HepG2 (cell line): ENCODE measurements around the gene VCAM1. TPM values are rescaled to one million over a fixed set of nuclear protein-coding genes. Genes with fewer than 3 reads are reported as not detected.

ENCODE experiments used
- ATAC-seq: fragments of 200-7000 bp; cut with Tn5 transposase; 3 replicates; pipeline ENCODE4 v1.9.1; 2020; ENCODE audit warnings: mild to moderate bottlenecking, moderate library complexity
- BruUV-seq: library from RNA; stranded (reverse); fragments of 400-500 nt; replicated peaks from 2 replicates; lab custom pipeline; 2021; lab: Mats Ljungman, UMichigan
- CTCF ChIA-PET: fragments of 300-600 bp; formaldehyde crosslinking; extraction: SDS; loops from one replicate; lab custom pipeline; 2021; ENCODE audit warnings: low total read pairs, inconsistent platforms, low intra/inter-chr PET ratio; lab: Yijun Ruan, JAX
- POLR2A ChIA-PET: fragments of 350-600 bp; sonication (Branson Sonifier 250); formaldehyde crosslinking; loops from one replicate; lab custom pipeline; 2020; ENCODE audit warnings: antibody characterized with exemption, inconsistent platforms; lab: Yijun Ruan, JAX
- DNase-seq: peaks from one replicate; pipeline ENCODE4 v3.0.0-alpha.2; 2015; ENCODE audit warnings: low spot score
- FAIRE-seq: peaks from 3 replicates; lab custom pipeline; 2011; peaks lifted over from hg19 to GRCh38; lab: Jason Lieb, UNC
- H2AFZ ChIP-seq: one replicate; pipeline ENCODE4 v1.6.1; 2011; ENCODE audit warnings: low read length, inconsistent platforms
- H3K27ac ChIP-seq: fragments of 300-600 bp; 3 replicates; pipeline ENCODE4 v1.8.0; 2011; ENCODE audit warnings: mixed run types, mild to moderate bottlenecking, mixed read lengths, low read length, inconsistent platforms; ENCODE audit not compliant: insufficient read depth; ENCODE audit errors: extremely low read length
- H3K27me3 ChIP-seq, 2 experiments: fragments of 200-600 bp in 1 of 2; 2 replicates in 1 of 2; 3 replicates in 1 of 2; pipeline versions ENCODE4 v1.6.0 to v1.8.0; 2011; ENCODE audit warnings: low read length in 2 of 2, mild to moderate bottlenecking in 2 of 2, moderate library complexity in 2 of 2, inconsistent platforms in 1 of 2; ENCODE audit not compliant: insufficient read depth in 2 of 2, control insufficient read depth in 1 of 2
- H3K36me3 ChIP-seq, 2 experiments: fragments of 200-600 bp in 1 of 2; replicated peaks in 1 of 2; 2 replicates in 1 of 2; 3 replicates in 1 of 2; pipeline versions ENCODE4 v1.5.1 to v1.8.0; 2011; ENCODE audit warnings: low read length in 2 of 2, inconsistent platforms in 1 of 2; ENCODE audit not compliant: insufficient read depth in 2 of 2, control insufficient read depth in 1 of 2
- H3K4me1 ChIP-seq: 2 replicates; pipeline ENCODE4 v1.5.1; 2012; ENCODE audit warnings: low read length, inconsistent platforms; ENCODE audit not compliant: insufficient read depth
- H3K4me2 ChIP-seq: 2 replicates; pipeline ENCODE4 v1.6.0; 2011; ENCODE audit warnings: low read depth, low read length, inconsistent platforms
- H3K4me3 ChIP-seq, 3 experiments: fragments of 200-600 bp in 1 of 3; sonication (generic), shearing (Covaris generic) in 1 of 3; replicated peaks in 1 of 3; 2 replicates each; pipeline ENCODE4 v1.5.1; 2011 to 2016; ENCODE audit warnings: low read length in 3 of 3, inconsistent platforms in 2 of 3, low read depth in 2 of 3, mild to moderate bottlenecking in 2 of 3, control low read depth in 1 of 3, mixed read lengths in 1 of 3; ENCODE audit not compliant: insufficient read depth in 1 of 3
- H3K79me2 ChIP-seq: one replicate; pipeline ENCODE4 v1.6.1; 2011; ENCODE audit warnings: low read length, inconsistent platforms; ENCODE audit not compliant: insufficient read depth
- H3K9ac ChIP-seq: 2 replicates; pipeline ENCODE4 v1.6.0; 2011; ENCODE audit warnings: mild to moderate bottlenecking, low read depth, low read length, inconsistent platforms; ENCODE audit not compliant: insufficient read depth
- H3K9me3 ChIP-seq: 2 replicates; pipeline ENCODE4 v1.5.1; 2012; ENCODE audit warnings: mild to moderate bottlenecking, low read length
- H4K20me1 ChIP-seq: 2 replicates; pipeline ENCODE4 v1.6.0; 2011; ENCODE audit warnings: inconsistent platforms, mild to moderate bottlenecking, low read length, moderate library complexity; ENCODE audit not compliant: insufficient read depth
- ELK4 ChIP-seq: sonication (generic); formaldehyde crosslinking; IDR thresholded peaks from 2 replicates; pipeline ENCODE4 v1.9.0; 2021; ENCODE audit warnings: missing genetic modification reagents, borderline replicate concordance
- FOXA1 ChIP-seq, 2 experiments: fragments of 450-650 bp in 1 of 2; sonication (generic) in 1 of 2; formaldehyde crosslinking in 1 of 2; IDR thresholded peaks; 2 replicates each; pipeline versions ENCODE4 v1.4.0 to v1.6.1; 2016 to 2020; ENCODE audit warnings: missing genetic modification reagents in 1 of 2
- KLF13 ChIP-seq: sonication (generic); formaldehyde crosslinking; IDR thresholded peaks from 2 replicates; pipeline ENCODE4 v1.4.0; 2020; ENCODE audit warnings: mild to moderate bottlenecking, missing genetic modification reagents
- PITX1 ChIP-seq: sonication (generic); formaldehyde crosslinking; IDR thresholded peaks from 2 replicates; pipeline ENCODE4 v1.5.1; 2020; ENCODE audit warnings: mild to moderate bottlenecking, missing genetic modification reagents
- ZNF138 ChIP-seq: sonication (generic); formaldehyde crosslinking; IDR thresholded peaks from 2 replicates; pipeline ENCODE4 v1.5.0; 2020; ENCODE audit warnings: mild to moderate bottlenecking, low read depth, missing genetic modification reagents
- ZNF768 ChIP-seq: sonication (generic); formaldehyde crosslinking; IDR thresholded peaks from 2 replicates; pipeline ENCODE4 v1.4.0; 2020; ENCODE audit warnings: missing genetic modification reagents
- ZNF770 ChIP-seq: sonication (generic); formaldehyde crosslinking; IDR thresholded peaks from 2 replicates; pipeline ENCODE4 v1.5.0; 2020; ENCODE audit warnings: mild to moderate bottlenecking, missing genetic modification reagents
- WGBS: methylation state at CpG from one replicate; pipeline ENCODE4 v1.1.6; 2017; ENCODE audit warnings: low lambda C conversion rate; 5-methylcytosine and 5-hydroxymethylcytosine counted together
- in situ Hi-C: cut with HindIII; loops from 2 replicates; pipeline ENCODE4 v1.10.0; 2017; ENCODE audit warnings: low pct_unique_long_range_greater_than_20kb; ENCODE audit not compliant: extremely low pct_ligation_motif_present
- intact Hi-C: fragments of 100-400 bp; cut with micrococcal nuclease; formaldehyde crosslinking; loops from one replicate; pipeline ENCODE4 v1.10.0; 2022; ENCODE audit not compliant: unreplicated experiment
- polyA plus RNA-seq, 8 experiments: library from polyadenylated mRNA; depleted of rRNA in 3 of 8; stranded (reverse) in 7 of 8; unstranded in 1 of 8; fragments of >200 nt; fragmentation: Illumina TruSeq in 4 of 8; extraction: Trizol in 4 of 8; gene quantifications; 2 replicates each; pipeline versions ENCODE4 v1.2.1 to v1.2.3, GENCODE V29; 2011 to 2016; ENCODE audit warnings: low read depth in 4 of 8, missing spikeins in 1 of 8, mixed read lengths in 1 of 8; ENCODE audit not compliant: insufficient read depth in 1 of 8
- total RNA-seq, 5 experiments: library from RNA; depleted of rRNA; stranded (reverse); fragments of >200 nt; fragmentation: Illumina TruSeq; extraction: Trizol; gene quantifications; 2 replicates each; pipeline ENCODE4 v1.2.3, GENCODE V29; 2016; ENCODE audit warnings: low read depth in 1 of 5

The VCAM1 gene
- total and polyA plus RNA-seq, 2 of the 13 experiments (the other 11 are each of a cell fraction or from before 2014, with no cell fraction given) = not detected

DNA sequence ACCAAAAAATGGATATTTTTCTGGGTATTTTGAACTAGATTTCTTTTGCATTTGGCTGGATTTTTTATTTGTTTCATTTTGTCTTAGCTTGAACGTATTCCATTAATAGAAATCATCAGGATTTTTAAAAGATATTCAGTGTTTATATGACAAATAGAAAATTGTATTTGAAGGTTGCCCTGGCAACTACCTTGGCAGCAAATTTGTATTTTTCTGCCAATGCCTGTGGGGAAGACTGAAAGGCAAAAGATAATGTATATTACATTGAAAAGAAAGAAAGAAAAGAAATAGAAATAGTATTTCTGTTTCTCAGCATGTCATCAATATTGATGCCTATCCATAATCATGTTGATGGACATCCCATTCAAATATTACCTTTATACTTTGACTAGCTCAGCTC, 16.8 kb downstream of the VCAM1 start (continued):
- no peak for TF ChIP-seq ZNF770
- TF ChIP-seq ZNF768 (CRISPR knock-in tag) = no peak
- no peak for TF ChIP-seq ELK4 (CRISPR knock-in tag)
- no peak for TF ChIP-seq ZNF138 (CRISPR knock-in tag)

DNA sequence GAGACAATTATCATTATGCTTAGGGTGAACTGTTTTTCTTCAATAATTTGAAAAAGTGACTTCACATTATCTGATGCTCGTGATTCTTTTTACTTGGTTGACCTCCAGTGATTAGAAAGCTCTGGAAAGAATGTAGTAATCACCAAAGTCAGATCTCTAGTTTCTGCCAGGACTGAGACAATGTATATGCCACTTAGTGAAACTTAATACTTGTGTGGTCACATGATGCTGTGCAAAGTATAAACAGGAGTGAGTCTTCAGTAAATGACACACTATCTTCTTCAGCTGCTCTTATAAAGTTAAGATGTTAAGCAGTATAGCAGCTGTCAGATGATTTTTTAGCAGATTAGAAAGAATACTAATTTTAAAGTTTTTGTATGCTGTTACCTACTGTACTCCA, 17.2 kb downstream of the VCAM1 start:
- 0% methylated on average over 1 of the region's 1 CpG for WGBS
- POLR2A ChIA-PET = no interaction called here
- no peak for ATAC-seq
- Histone ChIP-seq H2AFZ (no peak overlapping the region), H3K4me1 (peaks cover 9% of the 10 kb centered on the region), H3K9ac (no peak overlapping the region), H4K20me1 (no peaks in the 10 kb centered on the region), H3K9me3 (no peaks in the 10 kb centered on the region), H3K4me3 (no peak overlapping the region), H3K27ac (no peak overlapping the region), H3K27me3 (no peaks in the 10 kb centered on the region), H3K4me2 (no peak overlapping the region), H3K79me2 (no peaks in the 10 kb centered on the region), H3K36me3 (no peaks in the 10 kb centered on the region)
- intact Hi-C loops = no loop called here
- DNase-seq = no peak
- no TSS peak for BruUV-seq
- in situ Hi-C loops = no loop called here
- no peak for TF ChIP-seq FOXA1 (IDR thresholded peaks at IDR 0.05)
- TF ChIP-seq FOXA1 (CRISPR knock-in tag; IDR thresholded peaks at IDR 0.05) = no peak
- TF ChIP-seq PITX1 (CRISPR knock-in tag) = no peak
- TF ChIP-seq KLF13 = no peak
- no peak for FAIRE-seq
- CTCF ChIA-PET = no interaction called here
